Chondrocyte (in vitro differentiated cells): ENCODE measurements around the gene ACAT1. TPM values are rescaled to one million over a fixed set of nuclear protein-coding genes. Genes with fewer than 3 reads are reported as not detected.

Experiments
- DNase-seq: peaks from one replicate; pipeline ENCODE4 v3.0.0; 2021; ENCODE audit warnings: mixed read lengths, low spot score
- H3K27ac Mint-ChIP-seq: one replicate; pipeline ENCODE4 v1.8.0; 2021; ENCODE audit warnings: mild to moderate bottlenecking, moderate library complexity, mixed read lengths; ENCODE audit not compliant: unreplicated experiment
- H3K27me3 Mint-ChIP-seq: 2 replicates; pipeline ENCODE4 v1.8.0; 2021; ENCODE audit warnings: low read depth, mixed read lengths
- H3K36me3 Mint-ChIP-seq: 2 replicates; pipeline ENCODE4 v1.8.0; 2021; ENCODE audit warnings: low read depth, mixed read lengths
- H3K4me1 Mint-ChIP-seq: 2 replicates; pipeline ENCODE4 v1.8.0; 2021; ENCODE audit warnings: low read depth, mild to moderate bottlenecking, mixed read lengths
- H3K4me3 Mint-ChIP-seq: one replicate; pipeline ENCODE4 v1.8.0; 2021; ENCODE audit warnings: mild to moderate bottlenecking, moderate library complexity, mixed read lengths; ENCODE audit not compliant: unreplicated experiment
- H3K9me3 Mint-ChIP-seq: 2 replicates; pipeline ENCODE4 v1.8.0; 2021; ENCODE audit warnings: low read depth, mixed read lengths
- CTCF ChIP-seq: fragments of 200-600 bp; sonication (generic); IDR thresholded peaks from 2 replicates; pipeline ENCODE4 v1.5.0; 2021; ENCODE audit warnings: antibody characterized with exemption, mild to moderate bottlenecking, moderate library complexity
- total RNA-seq: library from RNA; stranded (reverse); gene quantifications from 3 replicates; pipeline ENCODE4 v1.2.1, GENCODE V29; 2021

ACAT1 gene
- total RNA-seq, 1 donor from 2014 or later, result 43.1 TPM

- Mint-ChIP-seq H3K4me3 (no peak overlapping the region), H3K36me3 (peaks cover 29% of the 10 kb centered on the region), H3K4me1 (no peaks in the 10 kb centered on the region), H3K9me3 (no peaks in the 10 kb centered on the region), H3K27me3 (no peaks in the 10 kb centered on the region), H3K27ac (no peak overlapping the region)
- no peak for TF ChIP-seq CTCF
- DNase-seq, result no peak
Observed at GRCh38 chr11:108177570-108177969, 56.2 kb downstream of the ACAT1 start.

GRCh38 chr11:108193725-108194124, 72.4 kb downstream of the ACAT1 start:
- H3K27me3 Mint-ChIP-seq, result no peaks in the 10 kb centered on the region
- DNase-seq, result no peak
- no peak overlapping the region for H3K4me3 Mint-ChIP-seq
- H3K9me3 Mint-ChIP-seq, result no peaks in the 10 kb centered on the region
- H3K4me1 Mint-ChIP-seq, result peaks cover 5% of the 10 kb centered on the region
- TF ChIP-seq CTCF, result no peak
- H3K27ac Mint-ChIP-seq, result no peak overlapping the region
- H3K36me3 Mint-ChIP-seq, result peaks cover 12% of the 10 kb centered on the region

- Mint-ChIP-seq H3K4me1 (peaks cover 20% of the 10 kb centered on the region), H3K4me3 (no peak overlapping the region), H3K27ac (no peak overlapping the region), H3K9me3 (no peaks in the 10 kb centered on the region), H3K36me3 (peaks cover 3% of the 10 kb centered on the region), H3K27me3 (no peaks in the 10 kb centered on the region)
- no peak for TF ChIP-seq CTCF
- DNase-seq, result no peak
Observed at GRCh38 chr11:108196901-108197300, 75.5 kb downstream of the ACAT1 start.

Other genes with a start within 250 kb of the ACAT1 start
- not detected in 3 replicates for gene RAB39A, start 193.1 kb upstream of the ACAT1 start, total RNA-seq
- 30.0 to 32.1 TPM (median 30.4 TPM) in 3 replicates for gene CUL5, start 112.7 kb upstream of the ACAT1 start, total RNA-seq
- 9.7 to 15.3 TPM (median 9.8 TPM) in 3 replicates for gene NPAT, start 101.1 kb downstream of the ACAT1 start, total RNA-seq
- 57.0 to 89.5 TPM (median 59.5 TPM) in 3 replicates for gene ATM, start 101.5 kb downstream of the ACAT1 start, total RNA-seq